Measurements from ENCODE around the gene IFT81.
A peak's percentile ranks its signal among the peaks of the same experiment; 100 is the strongest.

IFT81 gene

GRCh38 chr12:110105159-110105558 is 19.0 kb upstream of the IFT81 start (continued):
- TF ChIP-seq ZNF704 (tag by site-specific recombination; IDR thresholded peaks at IDR 0.05) = no peak
- no peak for TF ChIP-seq ZNF169 (tag by site-specific recombination; IDR thresholded peaks at IDR 0.05)
- no peak for TF ChIP-seq EGR2 (tag by site-specific recombination; IDR thresholded peaks at IDR 0.05; ENCODE audit: low read depth)
- no peak for TF ChIP-seq ZNF629 (tag by site-specific recombination; IDR thresholded peaks at IDR 0.05)
- no peak for TF ChIP-seq BCL11A (tag by site-specific recombination; IDR thresholded peaks at IDR 0.05; ENCODE audit: low read depth)

DNA sequence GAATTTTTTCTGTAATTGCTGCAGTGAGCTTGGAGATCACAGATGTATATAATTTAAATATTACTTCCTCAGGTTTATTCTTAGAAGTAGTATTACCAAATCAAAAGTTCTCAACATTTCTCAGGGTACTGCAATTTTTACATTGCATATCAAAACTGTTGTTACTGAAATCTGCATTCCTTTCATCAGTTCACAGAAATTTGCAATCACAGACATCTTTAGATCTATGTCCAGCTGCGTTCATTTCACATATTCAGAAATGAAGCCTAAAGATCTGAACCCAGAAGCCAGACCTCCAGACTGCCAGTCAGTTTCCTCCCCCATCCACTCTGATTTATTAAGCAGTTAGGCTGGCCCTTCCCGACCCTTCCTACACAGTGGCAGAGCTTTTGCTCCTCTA is 18.2 kb upstream of the IFT81 start:
- Histone ChIP-seq H3K36me3 (ENCODE audit: control insufficient read depth in 2 of 2, insufficient read depth in 1 of 2, low read length in 2 of 2) (no peaks in the 10 kb centered on the region), H3K9me3 (ENCODE audit: control insufficient read depth, insufficient read depth, low read depth, low read length) (no peaks in the 10 kb centered on the region), H3K4me1 (ENCODE audit: control insufficient read depth, insufficient read depth, low read length) (no peaks in the 10 kb centered on the region), H3K4me3 (ENCODE audit: low read depth, low read length) (no peak overlapping the region), H3K27ac (ENCODE audit: extremely low read depth, low read depth, low read length) (no peak overlapping the region)
- POLR2A ChIA-PET = no interaction called here
- TF ChIP-seq ZFP3 (tag by site-specific recombination; IDR thresholded peaks at IDR 0.05; ENCODE audit: low read depth) (no peak), ZNF501 (tag by site-specific recombination; IDR thresholded peaks at IDR 0.05) (no peak), PRDM1 (tag by site-specific recombination; IDR thresholded peaks at IDR 0.05) (no peak), SALL2 (tag by site-specific recombination; IDR thresholded peaks at IDR 0.05; ENCODE audit: borderline replicate concordance) (no peak), ZNF830 (tag by site-specific recombination; IDR thresholded peaks at IDR 0.05; ENCODE audit: low read depth) (no peak), KLF17 (tag by site-specific recombination; IDR thresholded peaks at IDR 0.05) (no peak)
- CTCF ChIA-PET = interaction anchor here (0.8 kb wide), 1 partner anchor 253 kb away, joined by 3 read pairs; no protein-coding TSS in a partner anchor

GRCh38 chr12:110107369-110108281 is 16.5 kb upstream of the IFT81 start:
- H3K27ac ChIP-seq (ENCODE audit: extremely low read depth, low read depth, low read length) = no peak overlapping the region
- POLR2A ChIA-PET = no interaction called here
- CTCF ChIA-PET = interaction anchor here (1.4 kb wide), 1 partner anchor 324 kb away, joined by 5 read pairs; no protein-coding TSS in a partner anchor
- H3K4me1 ChIP-seq (ENCODE audit: control insufficient read depth, insufficient read depth, low read length) = no peaks in the 10 kb centered on the region
- H3K36me3 ChIP-seq (ENCODE audit: control insufficient read depth in 2 of 2, insufficient read depth in 1 of 2, low read length in 2 of 2) = no peaks in the 10 kb centered on the region
- no peaks in the 10 kb centered on the region for H3K9me3 ChIP-seq (ENCODE audit: control insufficient read depth, insufficient read depth, low read depth, low read length)
- TF ChIP-seq ZBTB11 (tag by site-specific recombination; conservative IDR thresholded peaks at IDR 0.05; ENCODE audit: low read depth) = no peak
- TF ChIP-seq, protein P1, sequence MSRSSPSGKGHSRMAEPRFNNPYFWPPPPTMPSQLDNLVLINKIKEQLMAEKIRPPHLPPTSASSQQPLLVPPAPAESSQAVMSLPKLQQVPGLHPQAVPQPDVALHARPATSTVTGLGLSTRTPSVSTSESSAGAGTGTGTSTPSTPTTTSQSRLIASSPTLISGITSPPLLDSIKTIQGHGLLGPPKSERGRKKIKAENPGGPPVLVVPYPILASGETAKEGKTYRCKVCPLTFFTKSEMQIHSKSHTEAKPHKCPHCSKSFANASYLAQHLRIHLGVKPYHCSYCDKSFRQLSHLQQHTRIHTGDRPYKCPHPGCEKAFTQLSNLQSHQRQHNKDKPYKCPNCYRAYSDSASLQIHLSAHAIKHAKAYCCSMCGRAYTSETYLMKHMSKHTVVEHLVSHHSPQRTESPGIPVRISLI (tag by site-specific recombination; IDR thresholded peaks at IDR 0.05) = peak; percentile 70
- TF ChIP-seq OVOL3 (tag by site-specific recombination; IDR thresholded peaks at IDR 0.05) = no peak
- TF ChIP-seq OSR2 (tag by site-specific recombination; IDR thresholded peaks at IDR 0.05) = peak; percentile 65
- TF ChIP-seq FEZF1 (tag by site-specific recombination; IDR thresholded peaks at IDR 0.05) = no peak
- no peak for TF ChIP-seq WT1 (tag by site-specific recombination; IDR thresholded peaks at IDR 0.05)
- TF ChIP-seq ZNF426 (tag by site-specific recombination; IDR thresholded peaks at IDR 0.05) = no peak
- no peak overlapping the region for H3K4me3 ChIP-seq (ENCODE audit: low read depth, low read length)
